GM18873 (cell line): Measurements from ENCODE around the gene ATOH1.

ENCODE experiments used
- ATAC-seq: cut with Tn5 transposase; IDR thresholded peaks from one replicate; pipeline ENCODE4 v1.9.1; 2021; ENCODE audit warnings: mild to moderate bottlenecking, moderate library complexity, moderate number of reproducible peaks; ENCODE audit not compliant: unreplicated experiment, low FRiP score

The ATOH1 gene

GRCh38 chr4:93828332-93828994 lies at the start of gene ATOH1:
ATOH1 (plus strand) TSS chr4:93828753; CDS start chr4:93828927, 174 bp downstream.
- no peak for ATAC-seq

GRCh38 chr4:93779228-93779627 lies 49.3 kb upstream of the ATOH1 start:
- no peak for ATAC-seq

DNA sequence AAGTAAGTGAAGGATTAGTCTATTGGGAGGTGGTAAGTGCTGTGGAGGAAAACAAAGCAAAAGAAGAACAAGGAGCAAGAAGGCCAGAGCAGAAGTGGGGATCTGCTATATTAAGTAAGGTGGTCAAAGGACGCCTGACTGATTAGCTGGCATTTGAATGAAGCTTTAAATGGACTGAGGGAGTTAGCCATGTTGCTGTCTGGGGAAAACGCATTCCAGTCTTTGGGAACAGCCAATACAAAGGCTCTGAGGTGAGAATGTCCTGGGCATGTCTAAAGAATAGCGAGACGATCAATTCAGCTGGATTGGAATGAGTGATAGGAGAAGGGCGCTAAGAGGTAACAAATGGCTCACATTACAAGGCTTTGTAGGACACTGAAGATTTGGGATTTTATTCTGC lies 48.5 kb upstream of the ATOH1 start:
- ATAC-seq: no peak

- ATAC-seq: no peak
These were observed 47.4 kb upstream of the ATOH1 start for GRCh38 chr4:93781198-93781597.

DNA sequence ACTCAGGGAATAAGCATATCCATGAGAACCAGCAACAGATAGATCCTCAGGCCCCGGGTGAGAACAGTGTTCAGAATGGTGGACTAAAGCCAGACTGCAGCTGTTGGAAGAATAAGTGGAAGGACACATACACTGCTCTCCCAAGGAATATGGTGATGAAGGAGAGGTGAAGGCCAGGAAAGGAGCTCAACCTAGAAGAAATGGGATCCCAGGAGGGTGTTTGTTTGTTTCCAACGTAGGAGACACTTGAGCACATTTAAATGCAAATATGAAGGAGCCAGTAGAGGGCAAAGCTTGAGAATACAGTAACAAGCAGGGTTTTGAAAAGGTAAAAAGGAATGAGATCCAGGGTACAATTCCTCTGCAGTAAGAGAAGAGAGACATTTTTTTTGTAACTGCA lies 42.4 kb upstream of the ATOH1 start:
- no peak for ATAC-seq

DNA sequence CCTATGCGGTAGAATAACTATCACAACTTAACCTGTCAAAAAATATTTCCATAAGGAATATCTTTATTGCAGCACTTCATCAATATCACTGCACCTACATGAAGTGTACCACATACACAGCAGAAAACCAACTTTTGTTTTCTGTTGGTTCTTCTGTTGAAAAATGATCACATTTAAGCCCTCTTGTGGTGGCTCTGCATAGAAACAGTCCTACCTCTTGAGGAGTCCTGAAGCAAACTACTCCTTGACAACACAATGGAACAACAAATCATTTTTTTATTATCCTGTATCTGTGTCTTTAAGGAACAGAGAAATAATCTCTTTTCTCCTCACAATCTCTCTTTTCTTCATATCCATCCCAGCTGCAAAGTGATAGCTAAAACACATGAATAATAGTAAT lies 39.8 kb upstream of the ATOH1 start:
- no peak for ATAC-seq

- peak; percentile 64 for ATAC-seq
These were observed 36.9 kb upstream of the ATOH1 start for GRCh38 chr4:93791570-93792195.

- ATAC-seq: no peak
These were observed 26.5 kb upstream of the ATOH1 start for GRCh38 chr4:93802045-93802444.

DNA sequence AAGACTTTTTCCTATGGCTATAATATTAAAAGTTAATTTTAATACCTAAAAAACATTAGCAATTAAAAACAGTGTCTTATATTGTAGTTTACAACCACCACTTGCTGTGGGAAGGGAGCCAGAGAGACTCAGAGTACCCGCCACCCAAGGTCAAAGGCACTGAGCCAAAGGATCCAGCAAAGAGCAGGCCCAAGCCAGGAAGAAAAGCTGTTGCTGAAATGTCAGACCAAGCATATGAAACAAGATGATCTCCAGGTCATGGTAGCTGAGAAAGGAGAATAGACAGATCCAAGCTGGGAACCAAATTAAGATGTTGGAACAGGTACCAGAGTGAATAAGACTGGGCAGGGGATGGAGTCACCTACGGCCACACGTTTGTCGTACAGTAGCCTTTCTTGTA lies 18.8 kb upstream of the ATOH1 start:
- no peak for ATAC-seq

GRCh38 chr4:93810340-93810992 lies 18.1 kb upstream of the ATOH1 start:
- ATAC-seq: no peak

- no peak for ATAC-seq
These were observed 15.5 kb upstream of the ATOH1 start for GRCh38 chr4:93813092-93813491.

GRCh38 chr4:93814141-93814540 lies 14.4 kb upstream of the ATOH1 start:
- no peak for ATAC-seq

DNA sequence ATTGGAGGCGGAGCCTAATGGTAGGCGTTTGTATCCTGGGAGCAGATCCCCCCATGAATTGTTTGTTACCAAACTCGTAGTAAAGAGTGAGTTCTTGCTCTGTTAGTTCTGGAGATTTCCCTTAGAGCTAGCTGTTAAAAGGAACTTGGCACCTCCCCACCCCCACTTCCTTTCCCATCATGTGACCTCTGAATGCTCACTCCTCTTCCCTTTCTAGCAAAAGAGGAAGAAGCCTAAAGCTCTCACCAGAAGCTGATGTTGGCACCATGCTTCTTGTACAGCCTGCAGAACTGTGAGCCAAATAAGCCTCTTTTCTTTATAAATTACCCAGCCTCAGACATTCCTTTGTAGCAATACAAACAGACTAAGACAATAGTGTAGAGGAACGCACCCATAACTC lies 13.8 kb upstream of the ATOH1 start:
- ATAC-seq: no peak

- ATAC-seq: no peak
These were observed 2.9 kb upstream of the ATOH1 start for GRCh38 chr4:93825551-93826216.

DNA sequence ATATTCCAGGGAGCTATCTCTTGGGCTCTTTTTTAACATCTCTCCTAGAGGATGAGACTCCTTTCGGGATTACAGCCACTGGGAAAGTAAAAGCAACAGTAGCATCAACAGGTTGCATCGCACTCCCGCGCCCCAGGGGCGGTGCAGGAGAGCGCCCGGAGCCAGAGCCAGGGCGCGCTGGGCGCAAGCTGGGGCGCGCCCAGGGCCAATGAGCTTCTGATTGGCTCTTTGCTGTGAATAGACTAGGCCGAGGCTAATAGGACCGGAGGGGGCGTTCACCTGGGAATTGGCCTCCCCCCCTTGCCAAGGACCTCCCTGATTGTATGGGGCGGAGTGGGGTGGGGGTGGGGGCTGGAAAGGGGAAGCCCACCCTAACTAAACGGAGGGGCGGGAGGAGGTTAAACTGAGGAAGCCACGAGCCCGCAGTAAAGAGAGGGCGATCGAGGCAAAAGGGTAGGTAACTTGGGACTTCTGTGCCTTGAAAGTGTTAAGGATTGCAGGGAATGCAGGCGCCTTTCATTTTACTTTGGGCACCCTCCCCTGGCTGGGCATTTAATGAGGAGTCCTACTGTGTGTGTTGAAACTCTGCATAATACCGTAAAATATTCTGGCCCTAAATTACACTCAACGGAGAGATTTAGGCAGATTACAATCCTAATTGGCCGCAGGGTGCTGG lies 1.1 kb upstream of the ATOH1 start:
- ATAC-seq: no peak

- ATAC-seq: no peak
These were observed 654 bp downstream of the ATOH1 start for GRCh38 chr4:93828995-93829819.

DNA sequence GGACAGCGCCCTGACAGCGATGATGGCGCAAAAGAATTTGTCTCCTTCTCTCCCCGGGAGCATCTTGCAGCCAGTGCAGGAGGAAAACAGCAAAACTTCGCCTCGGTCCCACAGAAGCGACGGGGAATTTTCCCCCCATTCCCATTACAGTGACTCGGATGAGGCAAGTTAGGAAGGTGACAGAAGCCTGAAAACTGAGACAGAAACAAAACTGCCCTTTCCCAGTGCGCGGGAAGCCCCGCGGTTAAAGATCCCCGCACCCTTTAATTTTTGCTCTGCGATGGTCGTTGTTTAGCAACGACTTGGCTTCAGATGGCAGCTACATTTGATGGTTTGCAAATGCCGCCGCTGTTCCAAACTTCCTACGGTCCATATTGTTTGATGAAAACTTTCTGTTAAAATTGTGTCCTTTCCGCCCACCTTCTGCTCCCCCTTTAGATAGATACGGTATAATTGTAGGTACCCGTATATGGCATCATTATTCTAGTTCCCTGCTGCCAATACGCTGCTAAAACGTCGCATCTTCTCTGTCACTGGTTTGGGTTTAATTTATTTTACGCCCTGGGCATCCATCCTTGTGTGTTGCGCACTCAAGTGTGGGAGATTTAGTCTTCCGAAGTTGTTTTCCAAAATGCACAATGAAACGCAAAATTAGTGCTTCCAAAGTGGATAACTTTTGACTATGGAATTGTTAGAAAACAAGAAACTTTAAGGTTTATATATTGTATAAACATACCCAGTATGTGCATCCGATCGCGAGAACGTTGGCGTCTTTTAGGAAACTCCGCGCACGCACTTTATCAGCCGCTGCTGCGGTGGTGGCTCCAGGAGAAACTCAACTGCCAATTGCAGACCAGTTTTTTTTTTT lies 1.5 kb downstream of the ATOH1 start:
- ATAC-seq: no peak

DNA sequence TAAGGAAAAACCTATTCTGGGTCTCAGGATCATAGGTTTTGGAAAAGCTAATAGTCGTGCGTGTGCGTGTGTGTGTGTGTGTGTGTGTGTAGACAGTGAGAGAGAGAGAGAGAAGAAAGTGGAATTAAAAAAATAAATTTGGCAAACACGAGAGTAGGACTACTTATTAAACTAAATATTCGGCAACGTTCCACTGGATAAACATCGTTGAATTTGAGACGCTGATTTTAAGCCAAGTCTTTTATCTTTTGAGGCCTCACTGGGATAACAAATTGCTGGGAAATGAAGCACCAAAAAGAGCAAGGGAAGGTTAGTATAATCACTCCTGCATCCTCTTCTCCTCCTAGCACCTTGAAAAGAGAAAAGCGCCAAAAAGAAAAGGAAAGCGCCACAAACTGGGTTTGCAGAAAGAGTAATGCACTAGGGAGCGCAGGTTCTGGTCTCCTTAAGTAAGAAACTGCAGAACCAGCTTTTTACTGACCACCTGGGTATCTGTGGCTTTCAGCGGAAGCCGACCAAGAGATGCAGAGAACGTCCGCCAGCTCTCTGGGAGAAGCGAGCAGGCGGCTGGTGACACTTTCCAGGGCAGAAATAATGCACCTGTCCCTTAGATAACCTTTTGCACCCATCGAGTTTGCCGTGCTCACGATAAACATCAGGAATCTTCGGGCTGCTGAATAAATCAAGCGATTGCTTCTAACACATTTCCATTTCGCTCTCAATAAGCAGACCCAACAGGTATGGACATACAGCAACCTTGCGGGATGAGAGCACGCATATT lies 3.4 kb downstream of the ATOH1 start:
- ATAC-seq: no peak
